ENCODE results near the gene PACSIN1.
A peak's percentile ranks its signal among the peaks of the same experiment; 100 is the strongest.

PACSIN1 gene, protein sequence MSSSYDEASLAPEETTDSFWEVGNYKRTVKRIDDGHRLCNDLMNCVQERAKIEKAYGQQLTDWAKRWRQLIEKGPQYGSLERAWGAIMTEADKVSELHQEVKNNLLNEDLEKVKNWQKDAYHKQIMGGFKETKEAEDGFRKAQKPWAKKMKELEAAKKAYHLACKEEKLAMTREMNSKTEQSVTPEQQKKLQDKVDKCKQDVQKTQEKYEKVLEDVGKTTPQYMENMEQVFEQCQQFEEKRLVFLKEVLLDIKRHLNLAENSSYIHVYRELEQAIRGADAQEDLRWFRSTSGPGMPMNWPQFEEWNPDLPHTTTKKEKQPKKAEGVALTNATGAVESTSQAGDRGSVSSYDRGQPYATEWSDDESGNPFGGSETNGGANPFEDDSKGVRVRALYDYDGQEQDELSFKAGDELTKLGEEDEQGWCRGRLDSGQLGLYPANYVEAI

DNA sequence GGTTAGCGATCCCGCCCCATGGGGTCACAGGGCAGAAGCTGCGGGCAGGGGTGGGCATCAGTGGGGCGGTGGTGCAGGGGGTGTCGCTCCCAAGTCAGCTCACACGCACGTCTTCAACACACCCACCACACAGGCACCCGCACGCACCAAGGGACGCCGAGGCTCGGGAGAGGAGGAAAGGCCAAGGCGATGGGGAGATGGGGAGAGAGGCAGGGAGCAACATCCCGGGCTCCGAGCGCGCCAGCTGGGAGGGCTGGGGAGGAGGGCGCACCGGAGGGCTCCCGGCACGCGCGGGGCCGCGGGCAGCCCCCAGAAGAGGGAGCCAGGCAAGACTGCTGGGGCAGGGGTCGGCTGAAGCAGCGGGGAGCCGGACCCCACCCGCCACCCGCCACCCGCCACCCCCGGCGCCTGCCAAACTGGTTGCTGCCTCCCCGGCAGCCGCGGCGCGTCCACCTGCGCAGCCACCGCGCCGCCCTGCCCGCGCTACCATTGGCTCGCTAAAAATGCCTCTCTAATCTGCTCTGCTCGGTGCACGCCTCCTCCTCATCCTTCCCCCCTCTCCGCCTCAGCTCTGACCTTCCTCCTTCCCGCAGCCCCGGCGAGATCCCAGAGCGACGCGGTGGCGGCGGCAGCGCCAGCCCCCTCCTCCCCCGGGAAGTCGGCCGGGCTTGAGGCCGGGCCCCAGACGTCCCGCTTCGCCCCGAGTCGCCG is at the start of gene PACSIN1:
Gene PACSIN1 (plus strand): TSS at position 546 of the 711 bp plus-strand sequence. CDS start 60,230 bp downstream, outside the sequence.
- no peak for DNase-seq (ENCODE audit: low spot score)

DNA sequence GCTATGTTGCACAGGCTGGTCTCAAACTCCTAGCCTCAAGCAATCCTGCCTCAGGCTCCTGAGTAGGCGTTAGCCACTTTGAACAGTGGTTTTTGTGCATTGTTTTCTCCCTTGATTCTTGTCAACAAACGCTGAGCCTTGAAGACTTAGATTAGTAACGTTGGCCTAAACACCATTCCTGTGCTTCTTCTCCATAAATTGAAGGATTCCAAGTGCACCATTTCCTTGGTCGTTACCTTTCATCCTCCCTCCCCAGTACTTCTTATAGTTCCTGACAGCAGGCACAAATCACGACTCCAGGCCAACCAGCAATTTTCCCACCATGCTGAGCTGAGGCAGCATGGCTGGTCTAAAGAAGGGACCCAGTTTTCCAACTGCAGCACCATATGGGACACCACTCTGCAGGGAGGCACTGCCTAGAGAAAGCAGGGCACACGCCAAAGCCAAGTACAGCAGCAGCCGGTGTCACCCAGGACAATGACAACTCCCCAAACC is 49.0 kb upstream of the PACSIN1 start:
- no peak for DNase-seq (ENCODE audit: low spot score)

DNA sequence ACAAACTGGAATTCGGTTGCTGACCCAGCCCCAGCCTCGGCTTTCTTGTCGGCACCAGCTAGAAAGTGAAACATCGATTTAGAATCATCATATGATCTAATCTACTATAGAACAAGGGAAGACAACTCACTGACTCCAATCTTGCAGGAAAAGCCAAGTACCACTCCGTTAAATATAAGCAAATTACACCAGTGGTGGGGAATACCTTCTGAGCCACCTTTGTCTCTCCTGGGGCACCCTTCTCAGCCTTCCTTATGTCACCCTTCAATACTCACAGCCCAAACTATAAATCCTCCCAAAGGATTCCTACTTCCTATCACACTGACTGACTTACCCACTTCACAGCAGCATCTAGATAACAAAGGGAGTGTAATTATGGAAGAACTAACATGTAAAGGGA is 47.5 kb upstream of the PACSIN1 start:
- no peak for DNase-seq (ENCODE audit: low spot score)

DNA sequence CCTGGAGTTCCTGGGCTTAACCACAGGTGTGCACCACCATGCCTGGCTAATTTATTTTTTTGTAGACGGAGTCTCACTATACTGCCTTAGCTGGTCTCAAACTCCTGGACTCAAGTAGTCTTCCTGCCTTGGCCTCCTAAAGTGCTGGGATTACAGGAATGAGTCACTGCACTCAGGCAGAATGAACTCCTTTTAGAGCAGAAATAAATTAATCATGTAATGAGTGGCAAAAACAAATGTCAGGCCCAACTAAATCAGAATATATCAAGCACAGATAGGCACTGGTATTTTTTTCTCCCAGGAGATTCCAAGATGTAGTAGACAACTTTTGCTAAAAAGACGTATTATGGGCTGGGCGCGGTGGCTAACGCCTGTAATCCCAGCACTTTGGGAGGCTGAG is 42.6 kb upstream of the PACSIN1 start:
- DNase-seq (ENCODE audit: low spot score): no peak

DNA sequence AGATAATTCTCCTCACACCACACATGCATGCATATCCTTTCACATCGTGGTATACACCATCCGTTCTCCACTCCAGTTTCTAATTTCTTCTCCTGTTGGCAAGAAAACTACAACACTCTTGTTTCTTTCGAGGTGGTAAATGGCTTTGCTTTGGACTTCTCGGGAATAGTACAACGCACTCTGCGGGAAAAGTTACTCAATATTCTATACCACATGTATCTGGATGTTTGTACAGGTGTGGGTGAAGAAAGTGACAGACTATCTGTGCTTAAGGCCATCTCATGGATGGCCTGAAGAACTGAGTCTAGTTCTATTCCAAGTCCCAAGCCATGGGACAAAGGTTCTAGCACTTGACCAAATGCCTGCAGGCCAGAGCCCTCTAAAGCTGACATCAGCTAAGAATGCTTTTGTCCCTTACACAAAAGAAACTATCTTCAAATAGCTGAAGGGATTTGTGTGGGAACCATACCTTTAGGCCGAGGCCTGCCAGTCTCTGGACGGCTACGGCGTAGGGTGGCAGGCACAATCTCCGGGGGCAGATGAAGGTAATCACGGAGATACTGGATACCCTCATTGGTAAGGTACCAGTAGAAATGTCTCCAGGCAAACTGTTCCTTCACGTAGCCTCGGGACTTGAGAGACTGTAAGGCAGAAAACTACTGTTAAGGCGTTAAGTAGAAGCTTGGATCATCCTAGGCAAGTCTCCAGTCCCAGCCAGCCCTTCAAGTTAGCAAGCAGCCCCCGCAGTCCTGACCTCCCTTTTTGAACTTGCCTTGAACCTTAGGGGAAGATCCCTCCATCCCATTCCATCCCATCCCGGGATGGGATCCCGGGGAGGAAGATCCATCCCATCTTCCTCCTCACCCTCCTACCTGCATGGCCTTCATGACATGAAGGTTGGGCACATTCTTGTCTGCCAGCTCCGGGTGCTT is 41.4 kb upstream of the PACSIN1 start:
- DNase-seq (ENCODE audit: low spot score): no peak

DNA sequence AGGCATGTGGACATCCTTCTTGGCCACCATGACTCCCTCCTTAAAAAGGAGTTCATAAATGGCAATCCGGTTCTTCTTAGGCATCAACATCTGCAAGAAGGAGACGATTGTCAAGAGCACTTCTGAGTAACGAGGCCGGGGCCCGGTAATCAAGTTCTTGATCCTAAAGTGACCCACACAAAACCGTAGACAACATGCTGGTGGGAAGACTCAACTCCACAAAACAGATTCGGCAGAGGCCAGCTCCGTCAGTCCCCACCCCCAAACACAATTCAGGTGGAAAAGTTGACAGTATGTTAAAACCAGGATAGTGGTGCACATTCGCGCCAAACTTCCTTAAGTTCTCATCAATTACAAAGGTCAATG is 40.8 kb upstream of the PACSIN1 start:
- DNase-seq (ENCODE audit: low spot score): peak; percentile 20

DNA sequence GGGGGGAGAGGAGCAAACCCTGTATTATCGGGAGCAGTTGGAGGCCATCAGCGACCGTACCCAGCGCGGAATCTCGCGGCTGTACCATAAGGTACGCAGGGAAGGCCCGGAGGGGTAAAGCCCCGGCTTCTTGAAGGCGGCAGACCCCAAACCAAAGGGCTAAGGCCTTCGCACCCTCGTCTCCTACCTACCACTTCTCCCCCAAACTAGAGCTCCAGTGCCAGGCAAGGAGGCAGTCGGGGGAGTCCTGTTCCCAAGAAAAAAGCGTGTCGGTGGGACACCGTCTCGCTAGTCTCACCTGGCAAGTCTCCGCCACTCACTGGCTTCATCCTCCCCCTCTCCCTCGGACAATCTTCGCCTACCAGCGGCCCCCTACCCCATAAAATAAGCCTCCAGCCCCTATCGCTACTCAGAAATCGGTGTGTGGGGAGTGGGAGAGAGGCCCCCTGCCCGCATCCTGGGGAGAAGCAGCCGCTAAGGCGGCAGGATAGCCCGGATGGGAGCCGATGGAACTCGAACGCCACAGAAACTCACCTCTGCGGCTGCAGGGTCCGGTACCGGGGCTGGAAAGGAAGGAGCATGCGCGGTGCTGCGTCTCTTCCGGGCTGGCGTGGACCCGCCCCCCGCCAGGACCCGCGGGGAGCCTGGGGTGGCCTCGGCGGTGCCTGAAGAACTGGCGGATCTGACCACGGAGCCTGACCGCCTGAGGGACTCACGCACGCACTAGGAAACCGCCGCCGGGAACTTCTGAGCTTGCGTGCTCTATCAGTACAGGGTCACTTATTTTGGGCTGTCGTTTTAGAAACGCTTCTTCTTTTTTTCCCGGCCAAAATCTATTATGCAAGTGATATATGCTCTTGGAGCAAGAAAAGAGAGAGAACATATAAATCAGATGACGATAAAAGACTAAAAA is 40.1 kb upstream of the PACSIN1 start, which contains the start of gene RPS10:
Gene RPS10 (minus strand): TSS at position 572 of the 913 bp plus-strand sequence. CDS start 848 bp downstream, outside the sequence.
- DNase-seq (ENCODE audit: low spot score): peak; percentile 93

DNA sequence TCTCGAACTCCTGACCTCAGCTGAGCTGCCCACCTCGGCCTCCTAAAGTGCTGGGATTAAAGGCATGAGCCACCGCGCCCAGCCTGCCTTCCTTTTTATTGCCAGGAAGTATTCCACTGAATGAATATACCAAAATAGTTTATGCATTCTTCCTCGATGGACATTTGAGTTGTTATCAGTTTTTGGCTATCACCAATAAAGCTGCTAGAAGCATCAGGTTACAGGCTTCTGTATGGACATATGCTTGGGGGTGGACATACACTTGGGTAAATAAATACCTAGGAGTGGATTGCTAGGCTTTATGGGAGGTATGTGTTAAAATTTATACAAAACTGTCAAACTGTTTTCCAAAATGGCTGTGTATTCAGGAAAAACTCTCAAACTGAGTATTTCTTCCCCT is 30.0 kb upstream of the PACSIN1 start:
- DNase-seq (ENCODE audit: low spot score): no peak

DNA sequence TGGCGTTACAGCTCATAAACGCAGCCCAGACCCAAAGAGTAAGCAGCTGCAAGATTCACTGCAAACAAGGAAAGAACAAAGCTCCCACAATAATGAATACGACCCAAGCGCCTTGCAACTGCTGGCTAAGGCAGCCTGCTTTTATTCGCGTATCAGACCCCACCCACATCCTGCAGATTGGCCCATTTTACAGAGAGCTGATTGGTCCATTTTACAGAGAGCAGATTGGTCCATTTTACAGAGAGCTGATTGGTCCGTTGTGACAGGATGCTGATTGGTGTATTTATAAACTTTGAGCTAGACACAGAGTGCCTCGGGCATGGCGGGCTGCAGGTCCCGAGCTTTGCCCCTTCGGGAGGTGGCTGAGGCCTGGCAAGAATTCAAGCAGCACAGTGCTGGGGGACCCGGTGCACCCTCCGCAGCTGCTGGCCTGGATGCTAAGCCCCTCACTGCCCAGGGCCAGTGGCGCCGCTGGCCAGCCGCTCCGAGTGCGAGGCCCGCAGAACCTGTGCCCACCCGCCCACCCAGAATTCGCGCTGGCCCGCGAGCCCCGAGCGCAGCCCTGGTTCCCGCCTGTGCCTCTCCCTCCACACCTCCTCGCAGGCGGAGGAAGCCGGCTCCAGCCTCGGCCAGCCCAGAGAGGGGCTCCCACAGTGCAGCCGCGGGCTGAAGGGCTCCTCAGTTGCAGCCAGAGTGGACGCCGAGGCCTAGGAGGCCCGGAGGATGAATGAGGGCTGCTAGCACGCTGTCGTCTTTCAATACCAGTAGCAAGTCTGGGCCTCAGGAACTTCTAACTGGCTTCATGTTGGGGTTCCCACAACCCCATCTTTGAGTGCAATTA is 28.9 kb upstream of the PACSIN1 start:
- DNase-seq (ENCODE audit: low spot score): no peak

DNA sequence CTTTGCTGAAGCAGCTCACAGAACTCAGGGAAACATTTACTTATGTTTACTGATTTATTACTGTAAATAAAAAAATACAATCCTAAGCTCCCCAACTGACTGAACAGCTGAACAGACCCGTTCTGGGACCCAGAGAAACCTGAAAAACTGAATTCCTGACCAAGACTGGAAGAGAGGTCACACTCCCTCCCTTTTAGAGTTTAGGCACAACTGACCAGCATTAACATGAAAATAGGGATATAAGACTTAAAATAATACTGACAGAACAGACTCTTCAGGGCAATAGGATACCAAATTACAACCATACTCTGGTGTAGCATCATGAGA is 28.3 kb upstream of the PACSIN1 start:
- DNase-seq (ENCODE audit: low spot score): no peak

DNA sequence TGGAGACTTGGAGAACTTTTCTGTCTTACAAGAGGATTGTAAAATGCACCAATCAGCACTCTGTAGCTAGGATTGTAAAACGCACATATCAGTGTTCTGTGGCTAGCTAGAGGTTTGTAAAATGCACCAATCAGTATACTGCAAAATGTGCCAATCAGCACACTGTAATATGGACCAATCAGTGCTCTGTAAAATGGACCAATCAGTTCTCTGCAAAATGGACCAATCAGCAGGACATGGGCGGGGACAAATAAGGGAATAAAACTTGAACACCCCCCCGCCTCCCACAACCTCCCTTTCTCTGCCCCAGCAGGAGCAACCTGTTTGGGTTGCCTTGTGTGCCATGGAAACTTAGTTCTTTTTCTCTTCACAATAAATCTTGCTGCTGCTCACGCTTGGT is 27.2 kb upstream of the PACSIN1 start:
- DNase-seq (ENCODE audit: low spot score): no peak

DNA sequence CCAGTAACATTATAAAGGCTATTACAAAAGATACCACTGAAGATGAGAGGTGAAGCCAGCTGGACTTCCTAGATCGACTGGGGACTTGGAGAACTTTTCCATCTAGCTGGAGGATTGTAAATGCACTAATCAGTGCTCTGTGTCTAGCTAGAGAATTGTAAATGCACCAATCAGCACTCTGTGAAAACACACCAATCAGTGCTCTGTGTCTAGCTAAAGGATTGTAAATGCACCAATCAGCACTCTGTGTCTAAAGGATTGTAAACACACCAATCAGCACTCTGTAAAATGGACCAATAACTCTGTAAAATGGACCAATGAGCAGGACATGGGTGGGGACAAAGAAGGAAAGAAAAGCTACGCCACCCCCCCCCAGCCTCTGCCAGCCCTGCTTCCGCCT is 26.4 kb upstream of the PACSIN1 start:
- no peak for DNase-seq (ENCODE audit: low spot score)

DNA sequence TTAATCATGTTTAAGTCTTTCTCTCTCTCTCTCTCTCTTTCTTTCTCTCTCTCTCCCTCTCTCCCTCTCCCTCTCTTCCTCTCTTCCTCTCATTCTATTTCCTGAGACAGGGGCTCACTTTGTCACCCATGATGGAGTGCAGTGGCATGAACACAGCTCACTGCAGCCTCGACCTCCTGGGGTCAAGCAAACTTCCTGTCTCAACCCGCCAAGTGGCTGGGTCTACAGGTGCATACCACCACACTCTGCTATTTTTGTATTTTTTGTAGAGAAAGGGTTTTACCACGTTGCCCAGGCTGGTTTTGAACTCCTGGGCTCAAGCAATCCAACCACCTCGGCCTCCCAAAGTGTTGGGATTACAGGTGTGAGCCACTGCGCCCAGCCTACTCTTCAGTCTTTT is 24.4 kb upstream of the PACSIN1 start:
- DNase-seq (ENCODE audit: low spot score): no peak

DNA sequence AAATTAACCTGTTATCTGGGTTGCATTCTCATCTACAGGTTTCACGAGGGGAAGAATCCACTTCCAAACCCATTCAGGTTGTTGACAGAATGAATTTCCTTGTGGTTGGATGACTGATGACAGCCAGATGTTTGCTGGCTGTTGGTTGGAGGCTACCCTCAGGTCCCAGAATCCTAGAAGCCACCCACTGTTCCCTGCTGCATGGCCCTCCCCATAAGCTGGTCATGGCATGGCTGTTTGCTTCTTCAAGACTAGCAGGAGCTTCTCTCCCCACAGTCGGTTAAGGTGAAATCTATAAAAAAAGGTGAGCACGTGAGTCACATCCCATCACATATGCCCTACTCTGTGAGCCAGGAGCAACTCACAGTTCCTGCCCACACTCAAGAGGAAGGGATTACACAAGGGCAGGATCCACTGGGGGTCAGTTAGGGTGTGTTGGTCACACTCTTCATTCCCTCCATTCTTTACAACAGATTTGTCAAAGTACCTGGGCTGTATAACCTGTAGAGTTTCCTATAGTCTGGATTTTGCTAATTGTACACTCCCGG is 20.5 kb upstream of the PACSIN1 start:
- DNase-seq (ENCODE audit: low spot score): no peak

DNA sequence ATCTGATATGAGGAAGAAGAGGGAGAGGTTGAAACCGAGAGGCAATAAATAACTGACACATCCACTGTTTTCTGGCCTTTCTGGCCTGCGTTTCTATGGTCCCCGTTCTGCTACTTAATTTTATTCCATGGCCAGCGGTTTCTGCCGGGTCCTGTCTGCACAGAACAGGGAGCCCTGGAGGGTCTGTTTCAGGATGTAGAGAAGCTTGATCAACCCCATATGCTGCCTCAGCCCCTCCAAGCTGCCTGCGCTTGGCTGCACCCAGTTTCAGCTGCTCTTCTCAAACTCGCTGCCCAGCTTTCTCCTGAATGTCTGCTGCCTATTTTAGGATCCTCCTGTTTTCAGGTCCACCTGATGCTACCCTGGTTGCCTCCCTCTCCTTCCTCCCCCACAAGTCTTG is 18.5 kb upstream of the PACSIN1 start:
- no peak for DNase-seq (ENCODE audit: low spot score)

DNA sequence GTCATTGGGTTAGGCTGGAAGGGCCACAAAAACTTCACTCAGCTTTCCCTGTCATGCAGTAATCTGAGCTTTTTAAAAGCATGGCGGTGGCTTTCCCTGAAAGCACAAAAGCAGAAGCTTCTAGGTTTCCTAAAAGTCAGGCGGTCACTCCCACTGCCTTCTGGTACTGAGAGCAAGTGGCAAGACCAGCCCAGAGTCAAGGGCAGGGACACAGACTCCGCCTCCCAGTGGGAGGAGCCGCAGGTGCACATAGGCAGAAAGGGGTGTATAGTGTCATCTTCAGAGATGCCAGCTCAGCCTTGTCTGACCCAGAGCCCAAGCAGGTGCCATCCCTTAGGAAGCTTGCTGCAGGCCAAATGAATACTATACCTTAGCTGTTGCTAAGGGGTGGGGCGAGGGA is 18.0 kb upstream of the PACSIN1 start:
- no peak for DNase-seq (ENCODE audit: low spot score)

DNA sequence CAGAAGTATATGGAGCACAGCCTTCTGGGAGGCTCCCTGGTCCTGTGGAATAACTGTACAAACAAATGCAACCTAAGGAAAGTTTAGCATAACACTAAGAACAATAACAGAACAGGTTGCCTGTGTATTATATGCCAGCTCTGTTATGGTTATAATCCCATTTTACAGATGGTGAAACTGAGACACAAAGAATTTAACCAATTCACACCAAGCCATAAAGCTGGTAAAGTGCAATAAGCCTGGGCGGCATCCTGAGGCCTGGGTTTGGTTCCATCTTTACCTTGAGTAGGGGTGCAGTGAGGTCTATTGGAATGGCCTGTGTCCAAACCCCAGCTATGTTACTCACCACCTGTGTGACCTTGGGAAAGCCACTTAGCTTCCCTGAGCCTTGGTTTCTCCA is 14.7 kb upstream of the PACSIN1 start:
- no peak for DNase-seq (ENCODE audit: low spot score)

DNA sequence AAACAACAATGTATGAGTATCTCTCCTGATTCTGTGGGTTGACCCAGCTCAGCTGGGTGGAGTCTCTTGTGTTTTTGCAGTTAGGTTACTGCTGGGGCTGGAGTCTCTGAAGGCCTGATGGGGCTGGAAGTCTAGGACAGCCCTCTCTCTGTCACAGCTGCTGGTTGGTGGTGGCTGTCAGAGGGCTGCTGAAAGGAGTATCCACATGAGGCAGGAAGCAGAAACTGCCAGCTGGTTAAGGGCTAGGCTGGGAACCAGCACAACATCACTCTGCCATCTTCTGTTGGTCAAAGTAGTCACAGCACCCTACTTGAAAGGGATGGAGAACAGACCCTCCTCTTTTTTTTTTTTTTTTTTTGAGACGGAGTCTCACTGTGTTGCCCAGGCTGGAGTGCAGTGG is 10.0 kb upstream of the PACSIN1 start:
- no peak for DNase-seq (ENCODE audit: low spot score)

DNA sequence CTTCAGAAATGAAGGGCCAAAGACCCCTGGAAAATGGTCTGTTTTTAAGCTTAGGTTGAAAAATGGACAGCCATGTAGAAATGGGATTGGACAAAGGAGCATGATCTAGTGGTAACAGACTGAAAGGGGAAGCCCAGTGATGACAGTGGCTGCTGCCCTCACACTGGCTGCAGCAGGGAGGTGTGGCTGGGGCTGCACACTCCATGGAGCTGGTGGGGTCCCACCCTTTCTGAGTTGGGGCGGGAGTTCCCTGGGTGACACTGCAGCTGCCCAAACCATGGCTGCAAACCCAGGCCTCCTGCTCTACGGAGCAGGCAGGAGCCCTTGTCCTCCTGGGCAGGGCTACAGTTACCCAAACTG is 8.5 kb upstream of the PACSIN1 start:
- DNase-seq (ENCODE audit: low spot score): no peak

Data from hematopoietic multipotent progenitor cell treated with erythropoietin and hydrocortisone succinate and interleukin-3 and kit ligand, for 15 days (in vitro differentiated cells).